MCF 10A (cell line): ENCODE measurements around the gene CRACDL. TPM values are rescaled to one million over a fixed set of nuclear protein-coding genes. Genes with fewer than 3 reads are reported as not detected.

Experiments
- BruUV-seq: library from RNA; stranded (reverse); fragments of 400-500 nt; replicated peaks from 2 replicates; lab custom pipeline; 2021; lab: Mats Ljungman, UMichigan
- CTCF ChIA-PET: fragments of 300-600 bp; sonication (Branson Sonifier 250); formaldehyde crosslinking; extraction: SDS; loops from one replicate; lab custom pipeline; 2021; ENCODE audit warnings: antibody characterized with exemption, inconsistent platforms; lab: Yijun Ruan, JAX
- POLR2A ChIA-PET: fragments of 300-600, 350-650 bp; sonication (Branson Sonifier 250); formaldehyde crosslinking; extraction: SDS; loops from one replicate; lab custom pipeline; 2020; ENCODE audit warnings: antibody characterized with exemption, inconsistent platforms; lab: Yijun Ruan, JAX
- DNase-seq: peaks from one replicate; pipeline ENCODE4 v3.0.0-alpha.2; 2018; ENCODE audit not compliant: unreplicated experiment
- H3K27ac Mint-ChIP-seq: one replicate; pipeline ENCODE4 v1.8.0; 2022; ENCODE audit warnings: mild to moderate bottlenecking, low read depth, mixed read lengths; ENCODE audit not compliant: unreplicated experiment
- H3K27me3 Mint-ChIP-seq: one replicate; pipeline ENCODE4 v1.8.0; 2022; ENCODE audit warnings: mixed read lengths; ENCODE audit not compliant: insufficient read depth, unreplicated experiment
- H3K36me3 Mint-ChIP-seq: one replicate; pipeline ENCODE4 v1.8.0; 2022; ENCODE audit warnings: mild to moderate bottlenecking, moderate library complexity, mixed read lengths; ENCODE audit not compliant: insufficient read depth, unreplicated experiment
- H3K4me1 Mint-ChIP-seq: one replicate; pipeline ENCODE4 v1.8.0; 2022; ENCODE audit warnings: mixed read lengths; ENCODE audit not compliant: insufficient read depth, unreplicated experiment
- H3K4me3 Mint-ChIP-seq: one replicate; pipeline ENCODE4 v1.8.0; 2022; ENCODE audit warnings: mild to moderate bottlenecking, moderate library complexity, mixed read lengths; ENCODE audit not compliant: unreplicated experiment
- H3K9me3 Mint-ChIP-seq: one replicate; pipeline ENCODE4 v1.8.0; 2022; ENCODE audit warnings: mixed read lengths; ENCODE audit not compliant: unreplicated experiment
- intact Hi-C: fragments of 100-400 bp; cut with micrococcal nuclease; formaldehyde crosslinking; loops from 2 replicates; pipeline ENCODE4 v1.14.1; 2022
- total RNA-seq: library from RNA; stranded (reverse); gene quantifications from 2 replicates; pipeline ENCODE4 v1.2.3, GENCODE V29; 2022
- TF ChIP-seq, protein P1 (sequence below): fragments of 200-600 bp; IDR thresholded peaks from one replicate; pipeline ENCODE4 v1.8.0; 2022; ENCODE audit warnings: antibody characterized with exemption, mild to moderate bottlenecking; ENCODE audit not compliant: unreplicated experiment

CRACDL gene
- total RNA-seq, 1 experiment from 2014 or later = 12.9 TPM

- CTCF ChIA-PET = no interaction called here
- POLR2A ChIA-PET = no interaction called here
- Mint-ChIP-seq H3K4me1 (peaks cover 14% of the 10 kb centered on the region), H3K9me3 (no peaks in the 10 kb centered on the region), H3K36me3 (peaks cover 39% of the 10 kb centered on the region), H3K4me3 (no peak overlapping the region), H3K27ac (no peak overlapping the region), H3K27me3 (no peaks in the 10 kb centered on the region)
- intact Hi-C loops = no loop called here
- TF ChIP-seq, protein P1, sequence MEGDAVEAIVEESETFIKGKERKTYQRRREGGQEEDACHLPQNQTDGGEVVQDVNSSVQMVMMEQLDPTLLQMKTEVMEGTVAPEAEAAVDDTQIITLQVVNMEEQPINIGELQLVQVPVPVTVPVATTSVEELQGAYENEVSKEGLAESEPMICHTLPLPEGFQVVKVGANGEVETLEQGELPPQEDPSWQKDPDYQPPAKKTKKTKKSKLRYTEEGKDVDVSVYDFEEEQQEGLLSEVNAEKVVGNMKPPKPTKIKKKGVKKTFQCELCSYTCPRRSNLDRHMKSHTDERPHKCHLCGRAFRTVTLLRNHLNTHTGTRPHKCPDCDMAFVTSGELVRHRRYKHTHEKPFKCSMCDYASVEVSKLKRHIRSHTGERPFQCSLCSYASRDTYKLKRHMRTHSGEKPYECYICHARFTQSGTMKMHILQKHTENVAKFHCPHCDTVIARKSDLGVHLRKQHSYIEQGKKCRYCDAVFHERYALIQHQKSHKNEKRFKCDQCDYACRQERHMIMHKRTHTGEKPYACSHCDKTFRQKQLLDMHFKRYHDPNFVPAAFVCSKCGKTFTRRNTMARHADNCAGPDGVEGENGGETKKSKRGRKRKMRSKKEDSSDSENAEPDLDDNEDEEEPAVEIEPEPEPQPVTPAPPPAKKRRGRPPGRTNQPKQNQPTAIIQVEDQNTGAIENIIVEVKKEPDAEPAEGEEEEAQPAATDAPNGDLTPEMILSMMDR = no peak
- DNase-seq = no peak
- no TSS peak for BruUV-seq
Measured at GRCh38 chr2:98796775-98797544, 139.1 kb downstream of the CRACDL start.

GRCh38 chr2:98795891-98796676 lies 139.9 kb downstream of the CRACDL start:
- DNase-seq = no peak
- Mint-ChIP-seq H3K9me3 (no peaks in the 10 kb centered on the region), H3K27me3 (no peaks in the 10 kb centered on the region), H3K36me3 (peaks cover 33% of the 10 kb centered on the region), H3K4me1 (peaks cover 13% of the 10 kb centered on the region), H3K4me3 (no peak overlapping the region), H3K27ac (no peak overlapping the region)
- ChIA-PET CTCF (no interaction called here), POLR2A (no interaction called here)
- TF ChIP-seq, protein P1 = no peak
- BruUV-seq = no TSS peak
- intact Hi-C loops = no loop called here

GRCh38 chr2:98793897-98794830 lies 141.9 kb downstream of the CRACDL start:
- Mint-ChIP-seq H3K4me3 (no peak overlapping the region), H3K4me1 (peaks cover 3% of the 10 kb centered on the region), H3K9me3 (no peaks in the 10 kb centered on the region), H3K36me3 (peaks cover 33% of the 10 kb centered on the region), H3K27ac (no peak overlapping the region), H3K27me3 (no peaks in the 10 kb centered on the region)
- ChIA-PET CTCF (no interaction called here), POLR2A (interaction anchor here (0.6 to 1.9 kb wide), 2 partner anchors 9 to 73 kb away, joined by 3 to 7 read pairs; no protein-coding TSS in a partner anchor)
- intact Hi-C loops = no loop called here
- DNase-seq = no peak
- BruUV-seq = no TSS peak
- TF ChIP-seq, protein P1 = no peak
